SK-N-SH treated with all-trans-retinoic acid at 6 μM for 48 hours (cell line): ENCODE results near the gene ADCY5.

Source experiments
- ATAC-seq: fragments of 200-7000 bp; cut with Tn5 transposase; 3 replicates; pipeline ENCODE4 v1.9.1; 2020; ENCODE audit warnings: mild to moderate bottlenecking, moderate library complexity
- ARNTL ChIP-seq: fragments of 450-650 bp; formaldehyde crosslinking; IDR thresholded peaks from 2 replicates; pipeline ENCODE4 v1.5.0; 2020; ENCODE audit warnings: low read depth, mild to moderate bottlenecking, moderate library complexity, borderline replicate concordance
- BACH2 ChIP-seq: fragments of 250-450 bp; sonication (Bioruptor Pico); IDR thresholded peaks from 2 replicates; pipeline ENCODE4 v1.9.0; 2021; ENCODE audit warnings: mild to moderate bottlenecking, borderline replicate concordance
- CSDC2 ChIP-seq: fragments of 250-450 bp; sonication (Bioruptor Pico); IDR thresholded peaks from 2 replicates; pipeline ENCODE4 v1.5.0; 2020; ENCODE audit warnings: mild to moderate bottlenecking, moderate library complexity
- ESRRG ChIP-seq: fragments of 250-450 bp; sonication (Bioruptor Pico); IDR thresholded peaks from 2 replicates; pipeline ENCODE4 v1.6.1; 2021; ENCODE audit warnings: mild to moderate bottlenecking
- GLIS3 ChIP-seq: fragments of 250-450 bp; sonication (Bioruptor Pico); IDR thresholded peaks from 2 replicates; pipeline ENCODE4 v1.5.0; 2020; ENCODE audit warnings: mild to moderate bottlenecking, moderate library complexity
- ISL1 ChIP-seq: fragments of 250-450 bp; sonication (Bioruptor Pico); IDR thresholded peaks from 2 replicates; pipeline ENCODE4 v2.1.2; 2022; ENCODE audit warnings: mild to moderate bottlenecking, moderate library complexity
- OSR1 ChIP-seq: fragments of 250-450 bp; sonication (Bioruptor Pico); IDR thresholded peaks from 2 replicates; pipeline ENCODE4 v1.8.0; 2022; ENCODE audit warnings: moderate library complexity, mild to moderate bottlenecking, inconsistent platforms
- PPARA ChIP-seq: fragments of 250-450 bp; sonication (Bioruptor Pico); IDR thresholded peaks from 2 replicates; pipeline ENCODE4 v1.5.0; 2020; ENCODE audit warnings: mild to moderate bottlenecking, borderline replicate concordance
- RARB ChIP-seq: fragments of 250-450 bp; sonication (Bioruptor Pico); IDR thresholded peaks from 2 replicates; pipeline ENCODE4 v1.8.0; 2021; ENCODE audit warnings: mild to moderate bottlenecking, moderate library complexity
- SNAI2 ChIP-seq: fragments of 250-450 bp; sonication (Bioruptor Pico); IDR thresholded peaks from 2 replicates; pipeline ENCODE4 v1.5.0; 2020; ENCODE audit warnings: mild to moderate bottlenecking, moderate library complexity
- TCF4 ChIP-seq: fragments of 250-450 bp; sonication (Bioruptor Pico); IDR thresholded peaks from 2 replicates; pipeline ENCODE4 v1.8.0; 2021; ENCODE audit warnings: mild to moderate bottlenecking, moderate library complexity, borderline replicate concordance
- TOX ChIP-seq: fragments of 250-450 bp; sonication (Bioruptor Pico); IDR thresholded peaks from 2 replicates; pipeline ENCODE4 v1.8.0; 2021; ENCODE audit warnings: mild to moderate bottlenecking, moderate library complexity, borderline replicate concordance
- ZC3H10 ChIP-seq: fragments of 250-450 bp; sonication (Bioruptor Pico); IDR thresholded peaks from 2 replicates; pipeline ENCODE4 v1.5.1; 2021; ENCODE audit warnings: mild to moderate bottlenecking, moderate library complexity
- ZFP3 ChIP-seq: fragments of 250-450 bp; sonication (Bioruptor Pico); IDR thresholded peaks from 2 replicates; pipeline ENCODE4 v1.5.0; 2020; ENCODE audit warnings: mild to moderate bottlenecking, moderate library complexity
- ZFP30 ChIP-seq: fragments of 450-650 bp; formaldehyde crosslinking; IDR thresholded peaks from 2 replicates; pipeline ENCODE4 v1.5.0; 2022; ENCODE audit warnings: mild to moderate bottlenecking, moderate library complexity
- ZNF565 ChIP-seq: fragments of 450-650 bp; formaldehyde crosslinking; conservative IDR thresholded peaks from 2 replicates; pipeline ENCODE4 v1.5.0; 2020; ENCODE audit warnings: low read depth, mild to moderate bottlenecking, moderate library complexity
- ZNF70 ChIP-seq: fragments of 450-650 bp; formaldehyde crosslinking; IDR thresholded peaks from 2 replicates; pipeline ENCODE4 v1.5.0; 2020; ENCODE audit warnings: mild to moderate bottlenecking, moderate library complexity
- ZNF8 ChIP-seq: fragments of 450-650 bp; formaldehyde crosslinking; IDR thresholded peaks from 2 replicates; pipeline ENCODE4 v1.5.0; 2020; ENCODE audit warnings: mild to moderate bottlenecking, moderate library complexity
- TF ChIP-seq, protein P1 (sequence below): fragments of 250-450 bp; sonication (Bioruptor Pico); IDR thresholded peaks from 2 replicates; pipeline ENCODE4 v1.5.0; 2020; ENCODE audit warnings: mild to moderate bottlenecking, moderate library complexity
- TF ChIP-seq, protein P2 (sequence below): fragments of 250-450 bp; sonication (Bioruptor Pico); IDR thresholded peaks from 2 replicates; pipeline ENCODE4 v1.5.1; 2020; ENCODE audit warnings: low read depth, mild to moderate bottlenecking, moderate library complexity
- TF ChIP-seq, protein P3 (sequence below): fragments of 250-450 bp; sonication (Bioruptor Pico); IDR thresholded peaks from 2 replicates; pipeline ENCODE4 v1.8.0; 2020; ENCODE audit warnings: mild to moderate bottlenecking, moderate library complexity, borderline replicate concordance
- TF ChIP-seq, protein P4 (sequence below): fragments of 250-450 bp; sonication (Bioruptor Pico); IDR thresholded peaks from 2 replicates; pipeline ENCODE4 v1.8.0; 2021; ENCODE audit warnings: low read depth, mild to moderate bottlenecking, moderate library complexity, borderline replicate concordance
- TF ChIP-seq, protein P5 (sequence below): fragments of 250-450 bp; sonication (Bioruptor Pico); IDR thresholded peaks from 2 replicates; pipeline ENCODE4 v1.5.1; 2021; ENCODE audit warnings: mild to moderate bottlenecking, moderate library complexity

The ADCY5 gene

DNA sequence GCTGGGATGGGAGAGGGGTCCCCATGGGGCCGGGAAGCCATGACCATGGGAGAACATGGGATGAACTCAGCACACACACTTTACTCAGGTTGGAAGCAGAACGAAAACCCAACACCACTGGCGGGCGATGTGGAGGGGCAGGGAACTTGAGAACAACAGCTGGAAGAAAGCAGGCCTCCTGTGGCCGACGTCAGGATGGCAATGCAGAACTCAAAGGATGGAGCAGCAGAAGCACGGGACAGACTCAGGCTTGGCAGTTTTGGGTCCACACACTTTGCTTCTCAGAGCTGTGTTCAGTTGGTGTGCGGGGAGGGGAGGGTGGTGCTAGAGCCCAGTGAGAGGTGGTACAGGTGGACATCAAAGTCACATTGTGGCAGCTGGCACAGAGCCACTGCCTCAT, 166.4 kb downstream of the ADCY5 start:
- TF ChIP-seq ESRRG (no peak), ZNF8 (CRISPR knock-in tag) (no peak), ZC3H10 (CRISPR knock-in tag) (no peak), ARNTL (no peak), ZFP3 (CRISPR knock-in tag) (no peak), TOX (CRISPR knock-in tag) (no peak), PPARA (CRISPR knock-in tag) (no peak), SNAI2 (CRISPR knock-in tag) (no peak), RARB (CRISPR knock-in tag) (no peak), ZNF565 (no peak), TCF4 (CRISPR knock-in tag) (no peak), GLIS3 (CRISPR knock-in tag) (no peak), BACH2 (CRISPR knock-in tag) (no peak), CSDC2 (no peak), ZNF70 (CRISPR knock-in tag) (no peak)
- TF ChIP-seq, protein P1, sequence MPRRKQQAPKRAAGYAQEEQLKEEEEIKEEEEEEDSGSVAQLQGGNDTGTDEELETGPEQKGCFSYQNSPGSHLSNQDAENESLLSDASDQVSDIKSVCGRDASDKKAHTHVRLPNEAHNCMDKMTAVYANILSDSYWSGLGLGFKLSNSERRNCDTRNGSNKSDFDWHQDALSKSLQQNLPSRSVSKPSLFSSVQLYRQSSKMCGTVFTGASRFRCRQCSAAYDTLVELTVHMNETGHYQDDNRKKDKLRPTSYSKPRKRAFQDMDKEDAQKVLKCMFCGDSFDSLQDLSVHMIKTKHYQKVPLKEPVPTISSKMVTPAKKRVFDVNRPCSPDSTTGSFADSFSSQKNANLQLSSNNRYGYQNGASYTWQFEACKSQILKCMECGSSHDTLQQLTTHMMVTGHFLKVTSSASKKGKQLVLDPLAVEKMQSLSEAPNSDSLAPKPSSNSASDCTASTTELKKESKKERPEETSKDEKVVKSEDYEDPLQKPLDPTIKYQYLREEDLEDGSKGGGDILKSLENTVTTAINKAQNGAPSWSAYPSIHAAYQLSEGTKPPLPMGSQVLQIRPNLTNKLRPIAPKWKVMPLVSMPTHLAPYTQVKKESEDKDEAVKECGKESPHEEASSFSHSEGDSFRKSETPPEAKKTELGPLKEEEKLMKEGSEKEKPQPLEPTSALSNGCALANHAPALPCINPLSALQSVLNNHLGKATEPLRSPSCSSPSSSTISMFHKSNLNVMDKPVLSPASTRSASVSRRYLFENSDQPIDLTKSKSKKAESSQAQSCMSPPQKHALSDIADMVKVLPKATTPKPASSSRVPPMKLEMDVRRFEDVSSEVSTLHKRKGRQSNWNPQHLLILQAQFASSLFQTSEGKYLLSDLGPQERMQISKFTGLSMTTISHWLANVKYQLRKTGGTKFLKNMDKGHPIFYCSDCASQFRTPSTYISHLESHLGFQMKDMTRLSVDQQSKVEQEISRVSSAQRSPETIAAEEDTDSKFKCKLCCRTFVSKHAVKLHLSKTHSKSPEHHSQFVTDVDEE (CRISPR knock-in tag): no peak
- TF ChIP-seq, protein P2, sequence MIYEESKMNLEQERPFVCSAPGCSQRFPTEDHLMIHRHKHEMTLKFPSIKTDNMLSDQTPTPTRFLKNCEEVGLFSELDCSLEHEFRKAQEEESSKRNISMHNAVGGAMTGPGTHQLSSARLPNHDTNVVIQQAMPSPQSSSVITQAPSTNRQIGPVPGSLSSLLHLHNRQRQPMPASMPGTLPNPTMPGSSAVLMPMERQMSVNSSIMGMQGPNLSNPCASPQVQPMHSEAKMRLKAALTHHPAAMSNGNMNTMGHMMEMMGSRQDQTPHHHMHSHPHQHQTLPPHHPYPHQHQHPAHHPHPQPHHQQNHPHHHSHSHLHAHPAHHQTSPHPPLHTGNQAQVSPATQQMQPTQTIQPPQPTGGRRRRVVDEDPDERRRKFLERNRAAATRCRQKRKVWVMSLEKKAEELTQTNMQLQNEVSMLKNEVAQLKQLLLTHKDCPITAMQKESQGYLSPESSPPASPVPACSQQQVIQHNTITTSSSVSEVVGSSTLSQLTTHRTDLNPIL (CRISPR knock-in tag): no peak
- TF ChIP-seq, protein P3, sequence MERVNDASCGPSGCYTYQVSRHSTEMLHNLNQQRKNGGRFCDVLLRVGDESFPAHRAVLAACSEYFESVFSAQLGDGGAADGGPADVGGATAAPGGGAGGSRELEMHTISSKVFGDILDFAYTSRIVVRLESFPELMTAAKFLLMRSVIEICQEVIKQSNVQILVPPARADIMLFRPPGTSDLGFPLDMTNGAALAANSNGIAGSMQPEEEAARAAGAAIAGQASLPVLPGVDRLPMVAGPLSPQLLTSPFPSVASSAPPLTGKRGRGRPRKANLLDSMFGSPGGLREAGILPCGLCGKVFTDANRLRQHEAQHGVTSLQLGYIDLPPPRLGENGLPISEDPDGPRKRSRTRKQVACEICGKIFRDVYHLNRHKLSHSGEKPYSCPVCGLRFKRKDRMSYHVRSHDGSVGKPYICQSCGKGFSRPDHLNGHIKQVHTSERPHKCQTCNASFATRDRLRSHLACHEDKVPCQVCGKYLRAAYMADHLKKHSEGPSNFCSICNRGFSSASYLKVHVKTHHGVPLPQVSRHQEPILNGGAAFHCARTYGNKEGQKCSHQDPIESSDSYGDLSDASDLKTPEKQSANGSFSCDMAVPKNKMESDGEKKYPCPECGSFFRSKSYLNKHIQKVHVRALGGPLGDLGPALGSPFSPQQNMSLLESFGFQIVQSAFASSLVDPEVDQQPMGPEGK (CRISPR knock-in tag): no peak
- TF ChIP-seq, protein P4, sequence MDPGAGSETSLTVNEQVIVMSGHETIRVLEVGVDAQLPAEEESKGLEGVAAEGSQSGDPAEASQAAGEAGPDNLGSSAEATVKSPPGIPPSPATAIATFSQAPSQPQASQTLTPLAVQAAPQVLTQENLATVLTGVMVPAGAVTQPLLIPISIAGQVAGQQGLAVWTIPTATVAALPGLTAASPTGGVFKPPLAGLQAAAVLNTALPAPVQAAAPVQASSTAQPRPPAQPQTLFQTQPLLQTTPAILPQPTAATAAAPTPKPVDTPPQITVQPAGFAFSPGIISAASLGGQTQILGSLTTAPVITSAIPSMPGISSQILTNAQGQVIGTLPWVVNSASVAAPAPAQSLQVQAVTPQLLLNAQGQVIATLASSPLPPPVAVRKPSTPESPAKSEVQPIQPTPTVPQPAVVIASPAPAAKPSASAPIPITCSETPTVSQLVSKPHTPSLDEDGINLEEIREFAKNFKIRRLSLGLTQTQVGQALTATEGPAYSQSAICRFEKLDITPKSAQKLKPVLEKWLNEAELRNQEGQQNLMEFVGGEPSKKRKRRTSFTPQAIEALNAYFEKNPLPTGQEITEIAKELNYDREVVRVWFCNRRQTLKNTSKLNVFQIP (CRISPR knock-in tag): no peak
- no peak for ATAC-seq

DNA sequence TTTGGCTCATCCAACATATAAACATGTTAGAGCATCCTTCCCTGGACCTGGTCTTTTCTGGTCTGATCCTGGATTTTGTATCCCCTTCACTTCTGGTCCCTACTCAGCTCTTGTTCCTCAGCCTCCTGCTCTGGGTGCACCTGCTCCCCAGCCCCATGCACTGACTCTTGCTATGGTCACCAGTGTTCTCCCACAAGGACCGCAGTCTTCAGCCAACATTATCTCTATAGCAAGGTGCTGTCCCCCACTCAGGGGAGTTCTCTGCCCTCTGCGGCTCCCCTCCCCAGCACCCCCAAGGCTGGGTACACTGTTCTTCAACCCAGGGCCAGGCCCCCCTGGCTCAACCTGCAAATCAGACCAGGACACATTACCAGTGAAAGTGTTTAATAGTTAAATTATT, 167.0 kb downstream of the ADCY5 start:
- no peak for TF ChIP-seq SNAI2 (CRISPR knock-in tag)
- no peak for ATAC-seq

DNA sequence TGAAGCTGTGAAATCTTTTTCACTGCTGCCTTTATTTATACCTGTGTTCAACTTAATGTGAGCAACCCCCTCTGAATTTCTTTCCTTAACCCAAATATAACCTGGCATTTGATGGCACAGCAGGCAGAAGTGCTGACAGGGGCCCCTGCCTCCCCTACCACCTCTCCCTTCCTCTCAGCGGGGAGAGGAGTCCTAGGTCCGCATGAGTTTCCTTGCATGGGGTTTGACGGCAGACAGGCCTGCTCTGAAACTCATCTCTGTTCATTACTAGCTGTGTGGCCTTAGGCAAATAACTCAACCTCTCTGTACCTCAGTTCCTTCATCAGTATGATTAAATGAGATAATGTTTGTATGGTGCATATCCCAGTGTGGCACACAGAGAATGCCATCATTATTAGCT, 167.5 kb downstream of the ADCY5 start:
- TF ChIP-seq GLIS3 (CRISPR knock-in tag): no peak
- TF ChIP-seq ARNTL: no peak
- TF ChIP-seq, protein P5, sequence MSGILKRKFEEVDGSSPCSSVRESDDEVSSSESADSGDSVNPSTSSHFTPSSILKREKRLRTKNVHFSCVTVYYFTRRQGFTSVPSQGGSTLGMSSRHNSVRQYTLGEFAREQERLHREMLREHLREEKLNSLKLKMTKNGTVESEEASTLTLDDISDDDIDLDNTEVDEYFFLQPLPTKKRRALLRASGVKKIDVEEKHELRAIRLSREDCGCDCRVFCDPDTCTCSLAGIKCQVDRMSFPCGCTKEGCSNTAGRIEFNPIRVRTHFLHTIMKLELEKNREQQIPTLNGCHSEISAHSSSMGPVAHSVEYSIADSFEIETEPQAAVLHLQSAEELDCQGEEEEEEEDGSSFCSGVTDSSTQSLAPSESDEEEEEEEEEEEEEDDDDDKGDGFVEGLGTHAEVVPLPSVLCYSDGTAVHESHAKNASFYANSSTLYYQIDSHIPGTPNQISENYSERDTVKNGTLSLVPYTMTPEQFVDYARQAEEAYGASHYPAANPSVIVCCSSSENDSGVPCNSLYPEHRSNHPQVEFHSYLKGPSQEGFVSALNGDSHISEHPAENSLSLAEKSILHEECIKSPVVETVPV (CRISPR knock-in tag): no peak
- no peak for TF ChIP-seq OSR1 (CRISPR knock-in tag)
- TF ChIP-seq, protein P4 (CRISPR knock-in tag): no peak
- no peak for TF ChIP-seq ZFP30 (CRISPR knock-in tag)
- TF ChIP-seq ZC3H10 (CRISPR knock-in tag): no peak
- TF ChIP-seq ISL1 (CRISPR knock-in tag): no peak
- no peak for TF ChIP-seq ZNF8 (CRISPR knock-in tag)
- TF ChIP-seq TOX (CRISPR knock-in tag): no peak
- ATAC-seq: no peak
